Measurements from ENCODE around the gene C10orf90.

- TF ChIP-seq CTCF (IDR thresholded peaks at IDR 0.05) = no peak
- no peak for TF ChIP-seq EP300 (IDR thresholded peaks at IDR 0.05)
- no peak for TF ChIP-seq POLR2A (IDR thresholded peaks at IDR 0.05)
These were observed 88.8 kb downstream of the C10orf90 start for GRCh38 chr10:126581648-126582046.
